HG03135 (cell line): ENCODE data around the gene TEX13C.
"Not testable (repeated sequence)": the region's sequence is repeated elsewhere in the genome, so short reads cannot be mapped to it uniquely, and the experiment has no call there.

Experiments
- ATAC-seq: cut with Tn5 transposase; IDR thresholded peaks from one replicate; pipeline ENCODE4 v1.9.1; 2021; ENCODE audit warnings: mild to moderate bottlenecking, moderate library complexity; ENCODE audit not compliant: unreplicated experiment

TEX13C gene

GRCh38 chrX:125319646-125320521 lies at the start of gene TEX13C:
TEX13C (plus strand) TSS chrX:125319871; CDS start chrX:125320120, 249 bp downstream.
- ATAC-seq, result no peak

- ATAC-seq, result no peak
These were observed 32.4 kb upstream of the TEX13C start for GRCh38 chrX:125287282-125287681.

DNA sequence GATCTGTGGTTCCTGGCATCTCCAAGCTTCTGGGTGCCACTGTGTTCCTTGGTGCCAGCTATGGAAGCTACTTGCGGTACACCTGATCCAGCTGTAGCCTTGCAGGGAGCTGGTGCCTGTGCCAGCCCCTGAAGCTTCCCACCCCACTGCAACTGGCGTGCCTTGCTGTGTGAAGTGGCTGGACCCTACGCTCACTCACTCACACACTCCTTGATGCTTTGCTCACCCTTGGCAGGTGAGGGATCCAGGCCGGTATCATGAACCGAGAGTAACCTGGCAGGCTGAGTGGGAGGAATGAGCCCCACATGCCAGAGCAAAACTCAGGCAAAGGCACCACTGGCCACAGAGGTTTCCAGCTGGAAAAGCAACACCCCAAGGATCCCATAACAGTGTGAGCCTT lies 31.3 kb upstream of the TEX13C start:
- ATAC-seq, result no peak

DNA sequence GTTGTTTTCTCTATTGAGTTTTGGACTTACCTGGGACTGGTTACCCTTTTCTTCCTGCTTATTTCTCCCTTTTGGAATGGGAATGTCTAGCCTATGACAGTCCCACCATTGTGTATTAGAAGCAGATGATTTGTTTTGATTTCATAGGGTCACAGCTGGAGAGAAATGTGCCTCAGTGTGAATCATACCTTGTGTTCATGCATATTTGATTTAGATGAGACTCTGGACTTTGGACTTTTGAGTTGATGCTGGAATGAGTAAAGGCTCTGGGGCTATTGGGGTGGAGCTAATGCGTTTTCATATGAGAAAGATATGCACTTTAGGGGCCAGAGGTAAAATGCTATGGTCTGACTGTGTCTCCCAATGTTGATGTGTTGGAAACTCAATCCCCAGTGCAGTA lies 30.5 kb upstream of the TEX13C start:
- ATAC-seq, result no peak

DNA sequence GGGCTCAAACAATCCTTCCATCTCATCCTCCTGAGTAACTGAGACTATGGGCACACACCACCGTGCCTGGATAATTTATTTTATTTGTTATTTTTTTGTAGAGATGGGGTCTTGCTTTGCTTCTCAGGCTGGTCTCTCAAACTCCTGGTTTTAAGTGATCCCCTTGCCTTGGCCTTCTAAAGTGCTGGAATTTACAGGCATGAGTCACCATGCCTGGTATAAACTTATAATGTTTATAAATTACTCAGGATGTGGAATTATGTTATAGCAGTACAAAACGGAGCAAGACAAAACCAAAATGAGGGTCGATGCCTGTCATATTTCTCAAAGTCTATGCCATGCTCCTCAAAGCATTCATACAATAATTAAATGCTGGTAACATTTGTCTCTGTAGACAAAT lies 29.8 kb upstream of the TEX13C start:
- ATAC-seq, result no peak

DNA sequence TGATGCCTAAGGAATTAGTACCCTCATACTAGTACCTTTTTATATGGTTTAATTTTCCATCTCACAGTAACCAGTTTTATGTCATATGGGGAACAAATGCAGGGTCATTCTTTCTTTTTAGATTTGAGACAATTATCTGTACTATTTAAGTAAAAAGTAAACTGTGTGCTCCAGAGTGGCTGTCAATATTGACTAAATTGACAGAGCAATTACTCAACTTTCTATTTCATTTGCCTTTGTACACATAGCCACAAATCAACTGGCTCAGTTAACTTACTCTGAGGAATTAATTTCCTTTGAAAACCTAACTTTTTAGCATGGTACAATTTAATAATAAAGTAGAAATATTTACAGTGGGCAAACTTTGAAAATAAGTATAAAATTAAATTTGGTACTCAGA lies 28.5 kb upstream of the TEX13C start:
- ATAC-seq, result no peak

GRCh38 chrX:125293850-125294780 lies 25.6 kb upstream of the TEX13C start:
- peak; percentile 59 for ATAC-seq

DNA sequence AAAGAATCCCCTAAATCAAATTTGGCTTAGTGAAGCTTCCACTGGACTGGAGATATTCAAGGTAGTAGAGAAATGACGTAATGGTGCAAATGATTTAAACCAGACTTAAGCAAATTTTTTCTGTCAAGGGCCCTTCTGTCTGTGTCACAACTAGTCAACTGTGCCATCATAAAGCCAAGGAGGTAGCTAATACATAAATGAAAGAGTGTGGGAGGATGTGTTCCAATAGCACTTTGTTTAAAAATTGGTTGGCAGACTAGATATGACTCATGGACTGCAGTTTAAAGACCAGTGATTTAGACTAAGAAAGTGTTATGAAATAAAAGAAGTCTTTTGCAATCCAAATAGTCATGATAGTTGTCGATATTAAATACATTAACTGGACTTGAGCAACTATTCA lies 24.3 kb upstream of the TEX13C start:
- peak; percentile 71 for ATAC-seq

DNA sequence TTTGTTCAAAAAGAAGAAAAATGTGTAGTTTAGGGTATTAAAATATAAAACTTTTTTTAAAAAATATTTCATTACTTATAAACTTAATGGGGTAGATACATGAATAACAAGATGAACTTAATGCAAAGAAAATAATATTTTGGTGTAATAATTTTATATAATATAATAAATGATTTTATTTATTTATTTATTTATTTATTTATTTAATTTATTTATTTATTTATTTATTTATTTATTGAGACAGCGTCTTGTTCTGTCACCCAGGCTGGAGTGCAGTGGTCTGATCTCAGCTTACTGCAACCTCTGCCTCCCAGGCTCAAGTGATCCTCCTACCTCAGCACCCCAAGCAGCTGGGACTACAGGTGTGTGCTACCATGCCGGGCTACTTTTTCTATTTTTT lies 20.8 kb upstream of the TEX13C start:
- ATAC-seq, result no peak

DNA sequence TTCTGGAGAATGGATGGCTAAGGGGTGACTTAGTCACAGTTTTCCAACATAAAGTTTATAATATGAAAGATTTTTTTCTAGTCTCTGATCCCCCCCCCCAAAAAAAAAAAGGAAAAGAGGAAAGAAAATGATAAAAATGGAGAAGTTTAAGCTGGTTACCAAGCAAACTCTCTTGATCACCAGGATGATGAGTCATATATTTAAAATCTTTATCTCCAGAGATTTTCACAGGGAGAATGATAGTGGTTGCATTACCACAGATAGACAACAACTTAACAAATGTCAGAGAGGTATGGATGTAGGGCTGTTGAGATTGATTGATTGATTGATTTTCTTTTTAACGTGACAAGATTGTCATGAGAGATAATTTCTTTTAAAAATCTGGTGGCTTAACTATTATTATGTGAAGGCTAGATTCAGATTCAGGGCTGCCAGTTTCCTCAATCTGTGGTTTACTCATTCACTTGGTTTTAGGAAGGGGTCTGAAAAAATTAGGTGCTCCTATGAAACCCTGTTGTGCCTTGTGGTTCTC lies 13.3 kb upstream of the TEX13C start:
- ATAC-seq, result no peak

DNA sequence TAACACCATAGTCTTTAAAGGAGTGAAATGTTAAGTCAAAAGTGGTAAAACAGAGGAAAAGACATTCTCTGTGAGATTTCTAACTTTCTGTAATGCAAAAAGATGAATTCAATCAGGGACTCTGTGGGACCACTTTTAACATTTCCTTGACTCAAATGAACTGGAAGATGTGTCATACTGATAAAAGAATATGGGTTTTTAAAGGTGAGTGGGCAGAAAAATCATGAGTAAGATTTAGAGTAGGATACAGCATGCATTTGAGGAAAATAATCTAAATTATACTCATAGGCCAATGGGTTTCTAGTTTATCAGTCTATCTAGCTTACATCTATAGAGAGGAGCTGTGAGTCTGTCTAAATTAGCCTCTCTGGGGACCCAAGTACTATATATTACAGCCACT lies 11.0 kb upstream of the TEX13C start:
- ATAC-seq, result no peak

- ATAC-seq, result not testable (repeated sequence)
These were observed 505 bp upstream of the TEX13C start for GRCh38 chrX:125319166-125319565.

DNA sequence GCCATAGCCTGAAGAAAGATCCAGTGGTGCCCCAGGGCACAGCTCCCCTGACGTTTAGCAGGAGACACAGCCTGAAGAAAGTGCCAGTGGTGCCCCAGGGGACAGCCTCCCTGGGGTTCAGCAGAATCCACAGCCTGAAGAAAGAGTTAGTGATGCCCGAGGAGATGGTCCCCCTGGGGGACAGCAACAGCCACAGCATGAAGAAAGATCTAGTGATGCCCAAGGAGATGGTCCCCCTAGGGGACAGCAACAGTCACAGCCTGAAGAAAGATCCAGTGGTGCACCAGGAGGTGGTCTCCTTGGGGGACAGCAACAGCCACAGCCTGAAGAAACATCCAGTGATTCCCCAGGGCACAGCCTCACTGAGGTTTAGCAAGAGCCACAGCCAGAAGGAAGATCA lies 2.8 kb downstream of the TEX13C start:
- no peak for ATAC-seq

GRCh38 chrX:125326599-125326998 lies 6.9 kb downstream of the TEX13C start:
- no peak for ATAC-seq

- ATAC-seq, result no peak
These were observed 8.2 kb downstream of the TEX13C start for GRCh38 chrX:125327891-125328290.

DNA sequence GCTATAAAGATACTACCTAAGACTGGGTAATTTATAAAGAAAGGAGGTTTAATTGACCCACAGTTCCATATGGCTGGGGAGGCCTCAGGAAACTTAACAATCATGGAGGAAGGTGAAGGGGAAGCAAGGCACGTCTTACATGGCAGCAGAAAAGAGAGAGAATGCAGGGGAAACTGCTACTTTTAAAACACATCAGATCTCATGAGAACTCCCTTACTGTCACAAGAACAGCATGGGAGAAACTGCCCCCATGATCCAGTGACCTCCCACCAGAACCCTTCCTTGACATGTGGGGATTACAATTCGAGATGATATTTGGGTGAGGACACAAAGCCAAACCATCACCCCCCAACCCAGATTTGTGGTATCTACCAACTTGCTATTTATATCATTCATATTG lies 13.9 kb downstream of the TEX13C start:
- no peak for ATAC-seq

DNA sequence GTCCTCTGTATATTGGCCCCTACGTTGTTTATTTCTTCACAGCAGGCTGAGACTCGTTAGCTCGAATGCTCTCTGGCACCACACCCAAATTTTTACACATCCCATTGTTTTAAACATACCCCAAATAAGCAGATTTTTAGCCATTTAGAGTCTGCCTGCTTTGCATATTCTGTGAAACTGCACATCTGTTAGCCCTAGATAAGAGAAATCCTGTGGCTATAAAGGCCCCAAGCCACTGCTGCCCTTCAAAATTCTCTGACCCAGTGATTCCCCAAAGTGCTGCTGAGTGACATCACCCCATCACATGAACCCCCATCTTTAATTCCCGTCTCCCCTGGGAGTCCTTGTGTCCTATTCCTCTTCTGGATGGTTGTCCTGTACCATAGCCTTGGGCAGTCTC lies 20.8 kb downstream of the TEX13C start:
- no peak for ATAC-seq

DNA sequence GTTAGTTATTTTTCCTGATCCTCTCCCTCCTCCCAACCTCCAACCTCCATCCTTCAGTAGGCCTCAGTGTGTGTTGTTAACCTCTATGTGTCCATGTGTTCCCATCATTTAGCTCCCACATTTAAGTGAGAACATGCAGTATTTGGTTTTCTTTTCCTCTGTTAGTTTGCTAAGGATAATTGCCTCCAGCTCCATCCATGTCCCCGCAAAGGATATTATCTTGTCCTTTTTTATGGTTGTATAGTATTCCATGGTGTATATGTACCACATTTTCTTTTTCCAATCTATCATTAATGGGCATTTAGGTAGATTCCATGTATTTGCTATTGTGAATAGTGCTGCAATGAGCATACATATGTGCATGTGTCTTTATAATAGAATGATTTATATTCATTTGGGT lies 54.5 kb downstream of the TEX13C start:
- ATAC-seq, result no peak
